Stomach (tissue), 9 donors: ENCODE data around the gene RIC1. TPM values are rescaled to one million over a fixed set of nuclear protein-coding genes. Genes with fewer than 3 reads are reported as not detected.

Source experiments
- DNase-seq, 2 donors: peaks; one replicate each; pipeline versions ENCODE4 v3.0.0 to v3.0.0-alpha.2; 2013 to 2019
- H3K27ac ChIP-seq, 5 donors: fragments of 200-600 bp in 4 of 5; sonication (generic) in 4 of 5; one replicate each; pipeline ENCODE4 v1.5.1; 2013 to 2019; ENCODE audit warnings: mild to moderate bottlenecking in 1 of 5, moderate library complexity in 1 of 5
- H3K27me3 ChIP-seq, 3 donors: fragments of 200-600 bp; sonication (generic); one replicate each; pipeline ENCODE4 v1.5.1; 2017 to 2019; ENCODE audit warnings: mixed run types in 1 of 3
- H3K36me3 ChIP-seq, 4 donors: fragments of 200-600 bp; sonication (generic); 1 replicate in 3 of 4; 2 replicates in 1 of 4; pipeline ENCODE4 v1.5.1; 2016 to 2019
- H3K4me1 ChIP-seq, 4 donors: fragments of 200-600 bp; sonication (generic); one replicate each; pipeline ENCODE4 v1.5.1; 2016 to 2019
- H3K4me3 ChIP-seq, 4 donors: fragments of 200-600 bp; sonication (generic) in 3 of 4; one replicate each; pipeline ENCODE4 v1.5.1; 2016 to 2019; ENCODE audit warnings: mild to moderate bottlenecking in 1 of 4
- H3K9me3 ChIP-seq, 4 donors: fragments of 200-600 bp; sonication (generic); one replicate each; pipeline ENCODE4 v1.5.1; 2016 to 2019
- CTCF ChIP-seq, 7 experiments: fragments of 450-650 bp in 4 of 7; fragments of 200-600 bp in 3 of 7; sonication (generic) in 3 of 7; IDR thresholded peaks; one replicate each; pipeline ENCODE4 v1.5.1; 2016 to 2019; ENCODE audit warnings: antibody characterized with exemption in 7 of 7, control low read depth in 2 of 7, mild to moderate bottlenecking in 1 of 7
- EP300 ChIP-seq: sonication (generic); formaldehyde crosslinking; IDR thresholded peaks from one replicate; pipeline ENCODE4 v1.6.1; 2017; ENCODE audit warnings: antibody characterized with exemption
- POLR2A ChIP-seq, 4 donors: fragments of 450-650 bp; IDR thresholded peaks; one replicate each; pipeline ENCODE4 v1.6.1; 2016; ENCODE audit warnings: antibody characterized with exemption in 4 of 4, control low read depth in 2 of 4, mild to moderate bottlenecking in 1 of 4, moderate library complexity in 1 of 4
- POLR2AphosphoS5 ChIP-seq, 3 donors: sonication (generic); formaldehyde crosslinking; IDR thresholded peaks; one replicate each; pipeline ENCODE4 v1.6.1; 2016; ENCODE audit warnings: antibody characterized with exemption in 3 of 3
- WGBS, 5 donors: extraction: QIAGEN DNeasy Blood & Tissue Kit in 3 of 5; methylation state at CpG; one replicate each; pipeline versions ENCODE4 v1.1.5 to v1.1.7; 2013 to 2018; 5-methylcytosine and 5-hydroxymethylcytosine counted together
- intact Hi-C: fragments of 100-400 bp; cut with DNase I; formaldehyde crosslinking; loops from one replicate; pipeline ENCODE4 v1.15.1; 2023; ENCODE audit warnings: low total_unique reads
- polyA plus RNA-seq, 3 donors: library from polyadenylated mRNA; stranded (reverse); fragments of 200-250 nt; gene quantifications; one replicate each; pipeline ENCODE4 v1.2.3, GENCODE V29; 2013
- total RNA-seq, 5 donors: library from RNA; depleted of rRNA; stranded (reverse); fragments of >200 nt; gene quantifications; one replicate each; pipeline versions ENCODE4 v1.1.0 to v1.2.3, GENCODE V29; 2014 to 2016
- donor health status: healthy with polysubstance abuse.
- donor health status: Bipolar disorder and iron deficiency.
- donor health status: healthy.

Gene RIC1
- total and polyA plus RNA-seq, 8 donors, result 3.2 to 67.9 (median 10.8) TPM

- Histone ChIP-seq H3K27me3 (no peaks in the 10 kb centered on the region), H3K4me3 (no peak overlapping the region), H3K36me3 (peaks cover 6 to 68% (median 59%) of the 10 kb centered on the region in 4 donors), H3K27ac (no peak overlapping the region), H3K9me3 (peaks cover 0 to 1% (median under 1%) of the 10 kb centered on the region in 4 donors), H3K4me1 (peaks cover 0 to 10% (median 0%) of the 10 kb centered on the region in 4 donors)
- TF ChIP-seq EP300, result no peak
- no peak for TF ChIP-seq CTCF (IDR thresholded peaks at IDR 0.05)
- no peak for TF ChIP-seq POLR2A (IDR thresholded peaks at IDR 0.05)
- no peak for TF ChIP-seq POLR2AphosphoS5 (IDR thresholded peaks at IDR 0.05)
- WGBS, 5 donors, result 72 to 97% (median 91%) methylated on average over 2 of the region's 2 CpGs
- intact Hi-C loops, result no loop called here
- DNase-seq, result no peak
These were observed 158.9 kb downstream of the RIC1 start for GRCh38 chr9:5787759-5788302.

- Histone ChIP-seq H3K27ac (no peak overlapping the region), H3K36me3 (peaks cover 6 to 57% (median 49%) of the 10 kb centered on the region in 4 donors), H3K4me3 (no peak overlapping the region), H3K27me3 (no peaks in the 10 kb centered on the region), H3K4me1 (peaks cover 0 to 2% (median 0%) of the 10 kb centered on the region in 4 donors), H3K9me3 (no peaks in the 10 kb centered on the region)
- WGBS, 5 donors, result 95 to 97% (median 96%) methylated on average over 5 of the region's 5 CpGs
- intact Hi-C loops, result no loop called here
- no peak for DNase-seq
- TF ChIP-seq POLR2AphosphoS5 (IDR thresholded peaks at IDR 0.05) (no peak), EP300 (no peak), POLR2A (IDR thresholded peaks at IDR 0.05) (no peak), CTCF (IDR thresholded peaks at IDR 0.05) (no peak)
These were observed 160.6 kb downstream of the RIC1 start for GRCh38 chr9:5789489-5789888.

GRCh38 chr9:5790923-5791322, 162.0 kb downstream of the RIC1 start:
- Histone ChIP-seq H3K4me3 (no peak overlapping the region), H3K36me3 (peaks cover 6 to 51% (median 37%) of the 10 kb centered on the region in 4 donors), H3K9me3 (no peaks in the 10 kb centered on the region), H3K4me1 (no peaks in the 10 kb centered on the region), H3K27ac (no peak overlapping the region), H3K27me3 (no peaks in the 10 kb centered on the region)
- WGBS, 5 donors, result 67 to 93% (median 85%) methylated on average over 1 of the region's 1 CpG
- no peak for TF ChIP-seq EP300
- TF ChIP-seq POLR2AphosphoS5 (IDR thresholded peaks at IDR 0.05), result no peak
- no peak for TF ChIP-seq POLR2A (IDR thresholded peaks at IDR 0.05)
- TF ChIP-seq CTCF (IDR thresholded peaks at IDR 0.05), result no peak
- intact Hi-C loops, result no loop called here
- no peak for DNase-seq

- no peaks in the 10 kb centered on the region for H3K27me3 ChIP-seq
- peaks cover under 1 to 48% (median 35%) of the 10 kb centered on the region in 4 donors for H3K36me3 ChIP-seq
- intact Hi-C loops, result no loop called here
- 67 to 89% (median 82%) methylated on average over 3 of the region's 3 CpGs for WGBS, 5 donors
- DNase-seq, result no peak
- no peaks in the 10 kb centered on the region for H3K9me3 ChIP-seq
- no peaks in the 10 kb centered on the region for H3K4me1 ChIP-seq
- H3K27ac ChIP-seq, result no peak overlapping the region
- H3K4me3 ChIP-seq, result no peak overlapping the region
- no peak for TF ChIP-seq EP300
- TF ChIP-seq CTCF (IDR thresholded peaks at IDR 0.05), result no peak
- TF ChIP-seq POLR2A (IDR thresholded peaks at IDR 0.05), result no peak
- TF ChIP-seq POLR2AphosphoS5 (IDR thresholded peaks at IDR 0.05), result no peak
These were observed 163.0 kb downstream of the RIC1 start for GRCh38 chr9:5791870-5792269.
